GM19099 (cell line): ENCODE results near the gene MISFA.

ENCODE experiments used
- POLR2A ChIP-seq: IDR thresholded peaks from 3 replicates; pipeline ENCODE4 v1.6.1; 2011; ENCODE audit warnings: low read depth; ENCODE audit not compliant: insufficient read length; ENCODE audit errors: extremely low read depth

Gene MISFA

GRCh38 chr11:18599739-18600230 lies at the start of gene MISFA:
MISFA (plus strand) TSS chr11:18599789; CDS start chr11:18599929, 140 bp downstream.
- TF ChIP-seq POLR2A: no peak

GRCh38 chr11:18563090-18563730 lies 36.4 kb upstream of the MISFA start:
- TF ChIP-seq POLR2A: no peak

- TF ChIP-seq POLR2A: no peak
Observed at GRCh38 chr11:18564149-18564548, 35.4 kb upstream of the MISFA start.

- no peak for TF ChIP-seq POLR2A
Observed at GRCh38 chr11:18566406-18566805, 33.2 kb upstream of the MISFA start.

GRCh38 chr11:18567081-18567480 lies 32.5 kb upstream of the MISFA start:
- TF ChIP-seq POLR2A: no peak

GRCh38 chr11:18575361-18575760 lies 24.2 kb upstream of the MISFA start:
- no peak for TF ChIP-seq POLR2A

GRCh38 chr11:18578975-18579598 lies 20.5 kb upstream of the MISFA start:
- TF ChIP-seq POLR2A: no peak

GRCh38 chr11:18580113-18580766 lies 19.3 kb upstream of the MISFA start:
- no peak for TF ChIP-seq POLR2A

- TF ChIP-seq POLR2A: no peak
Observed at GRCh38 chr11:18581825-18582224, 17.8 kb upstream of the MISFA start.

- peak; percentile 80 for TF ChIP-seq POLR2A
Observed at GRCh38 chr11:18588297-18589252, 11.0 kb upstream of the MISFA start, which contains the start of gene UEVLD. UEVLD (minus strand) TSS chr11:18588734; CDS start chr11:18588654, 80 bp downstream.

- no peak for TF ChIP-seq POLR2A
Observed at GRCh38 chr11:18590571-18590970, 9.0 kb upstream of the MISFA start.

GRCh38 chr11:18594999-18595749 lies 4.4 kb upstream of the MISFA start:
- no peak for TF ChIP-seq POLR2A

GRCh38 chr11:18600915-18601569 lies 1.5 kb downstream of the MISFA start:
- TF ChIP-seq POLR2A: no peak
